Left lobe of liver (tissue), 2 donors: ENCODE results near the gene MCRIP2. TPM values are rescaled to one million over a fixed set of nuclear protein-coding genes. Genes with fewer than 3 reads are reported as not detected.

Experiments used
- ATAC-seq: fragments of 200-7000 bp; cut with Tn5 transposase; one replicate; pipeline ENCODE4 v1.9.1; 2020; ENCODE audit warnings: mild to moderate bottlenecking, moderate library complexity
- DNase-seq: peaks from one replicate; pipeline ENCODE4 v3.0.0-alpha.2; 2020; ENCODE audit warnings: low spot score
- total RNA-seq: library from RNA; stranded (reverse); gene quantifications from one replicate; pipeline ENCODE4 v1.2.1, GENCODE V29; 2021
- donor health status: DM: no; HTN: no; CAD: no; lungs with moderate emphysema.
- donor health status: DM: no; HTN: yes; CAD: no.

MCRIP2 gene
- total RNA-seq, 1 donor from 2014 or later, result 101 TPM

GRCh38 chr16:693364-693763, 51.7 kb downstream of the MCRIP2 start:
- ATAC-seq, result no peak
- no peak for DNase-seq

GRCh38 chr16:693766-694165, 52.1 kb downstream of the MCRIP2 start:
- no peak for DNase-seq
- no peak for ATAC-seq

GRCh38 chr16:694187-694862, 52.7 kb downstream of the MCRIP2 start:
- DNase-seq (no peak), ATAC-seq (no peak)

- DNase-seq, result no peak
These were observed 53.3 kb downstream of the MCRIP2 start for GRCh38 chr16:694863-695354.

GRCh38 chr16:695355-696089, 53.9 kb downstream of the MCRIP2 start:
- DNase-seq (no peak), ATAC-seq (peak; percentile 35)

More at GRCh38 chr16:694863-695354, 53.3 kb downstream of the MCRIP2 start:
- no peak for ATAC-seq

Other genes starting within 250 kb of the MCRIP2 start
- gene NME4, start 244.6 kb upstream of the MCRIP2 start, total RNA-seq, result 64.9 TPM
- gene DECR2, start 239.9 kb upstream of the MCRIP2 start, total RNA-seq, result 109 TPM
- gene RAB11FIP3, start 216.2 kb upstream of the MCRIP2 start, total RNA-seq, result 24.1 TPM
- gene CAPN15, start 114.1 kb upstream of the MCRIP2 start, total RNA-seq, result 31.6 TPM
- gene PRR35, start 81.4 kb upstream of the MCRIP2 start, total RNA-seq, result not detected
- 0.28 TPM for gene NHLRC4, start 74.8 kb upstream of the MCRIP2 start, total RNA-seq
- gene PIGQ, start 71.9 kb upstream of the MCRIP2 start, total RNA-seq, result 42.1 TPM
- 15.5 TPM for gene RAB40C, start 51.8 kb upstream of the MCRIP2 start, total RNA-seq
- 0.96 TPM for gene WFIKKN1, start 10.8 kb upstream of the MCRIP2 start, total RNA-seq
- 33.2 TPM for gene METTL26, start 5.5 kb upstream of the MCRIP2 start, total RNA-seq
- gene WDR90, start 7.5 kb downstream of the MCRIP2 start, total RNA-seq, result 17.2 TPM
- 57.9 TPM for gene RHOT2, start 26.3 kb downstream of the MCRIP2 start, total RNA-seq
- gene RHBDL1, start 33.8 kb downstream of the MCRIP2 start, total RNA-seq, result 1.1 TPM
- 56.2 TPM for gene STUB1, start 38.6 kb downstream of the MCRIP2 start, total RNA-seq
- 40.5 TPM for gene JMJD8, start 42.5 kb downstream of the MCRIP2 start, total RNA-seq
- gene WDR24, start 48.6 kb downstream of the MCRIP2 start, total RNA-seq, result 12.2 TPM
- gene FBXL16, start 64.0 kb downstream of the MCRIP2 start, total RNA-seq, result 0.30 TPM
- 60.0 TPM for gene METRN, start 73.3 kb downstream of the MCRIP2 start, total RNA-seq
- 37.1 TPM for gene ANTKMT, start 79.3 kb downstream of the MCRIP2 start, total RNA-seq
- gene CCDC78, start 84.6 kb downstream of the MCRIP2 start, total RNA-seq, result 0.38 TPM
- gene HAGHL, start 85.3 kb downstream of the MCRIP2 start, total RNA-seq, result 1.2 TPM
- gene CIAO3, start 99.2 kb downstream of the MCRIP2 start, total RNA-seq, result 18.3 TPM
- gene MSLN, start 118.9 kb downstream of the MCRIP2 start, total RNA-seq, result 0.08 TPM
- gene RPUSD1, start 146.6 kb downstream of the MCRIP2 start, total RNA-seq, result 9.0 TPM
- gene CHTF18, start 146.8 kb downstream of the MCRIP2 start, total RNA-seq, result 6.4 TPM
- not detected for gene GNG13, start 158.9 kb downstream of the MCRIP2 start, total RNA-seq